Superior temporal gyrus (tissue), 1 donor: ENCODE results near the gene NUBP2.
"Not testable (repeated sequence)": the region's sequence is repeated elsewhere in the genome, so short reads cannot be mapped to it uniquely, and the experiment has no call there.

Source experiments
- DNase-seq: peaks from one replicate; pipeline ENCODE4 v3.0.0-alpha.2; 2016; ENCODE audit errors: extremely low spot score

The NUBP2 gene

DNA sequence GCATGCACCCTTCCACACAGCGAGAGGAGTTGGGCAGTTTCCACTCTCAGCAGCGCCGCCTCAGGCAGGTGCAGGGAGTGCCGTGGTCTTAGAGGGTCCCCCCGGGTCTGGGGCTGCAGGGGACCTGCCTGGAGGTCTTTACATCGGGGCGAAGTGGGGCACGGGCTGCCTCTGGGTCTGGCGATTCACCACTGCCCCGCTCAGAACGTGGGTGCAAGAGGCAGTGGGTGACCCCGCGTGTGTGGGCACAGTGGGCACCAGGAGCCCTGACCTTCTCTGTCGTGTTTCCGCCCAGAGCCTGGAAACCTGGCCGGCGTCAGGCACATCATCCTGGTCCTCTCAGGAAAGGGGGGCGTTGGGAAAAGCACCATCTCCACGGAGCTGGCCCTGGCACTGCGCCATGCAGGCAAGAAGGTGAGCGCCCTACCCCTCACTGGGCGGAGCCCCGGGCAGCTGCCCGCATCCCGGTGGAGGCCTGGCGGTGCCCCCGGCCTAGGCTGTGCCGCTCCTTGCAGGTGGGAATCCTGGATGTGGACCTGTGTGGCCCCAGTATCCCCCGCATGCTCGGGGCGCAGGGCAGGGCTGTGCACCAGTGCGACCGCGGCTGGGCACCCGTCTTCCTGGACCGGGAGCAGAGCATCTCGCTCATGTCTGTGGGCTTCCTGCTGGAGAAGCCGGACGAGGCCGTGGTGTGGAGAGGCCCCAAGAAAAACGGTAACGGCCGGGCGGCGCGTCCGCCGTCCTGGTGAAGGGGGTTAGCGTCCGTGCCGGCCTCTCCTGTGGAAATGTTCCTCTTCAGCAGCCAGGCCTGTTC lies 3.7 kb downstream of the NUBP2 start:
- DNase-seq = no peak

DNA sequence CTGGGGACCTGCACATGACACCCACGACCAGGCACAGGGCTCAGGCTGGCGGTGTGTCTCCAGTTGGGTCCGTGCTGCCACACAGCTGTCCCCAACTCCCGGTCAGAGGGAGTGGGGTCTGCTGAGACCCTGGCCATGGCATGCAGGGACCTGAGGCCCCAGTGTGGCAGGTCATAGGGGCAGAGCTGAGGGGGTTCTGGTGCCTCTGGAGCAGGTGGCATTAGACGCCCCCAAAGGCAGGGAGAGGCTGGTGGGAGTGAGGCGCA lies 4.2 kb downstream of the NUBP2 start:
- no peak for DNase-seq

- no peak for DNase-seq
Measured at GRCh38 chr16:1787322-1788094, 4.7 kb downstream of the NUBP2 start.

- no peak for DNase-seq
Measured at GRCh38 chr16:1788095-1788707, 5.4 kb downstream of the NUBP2 start.

DNA sequence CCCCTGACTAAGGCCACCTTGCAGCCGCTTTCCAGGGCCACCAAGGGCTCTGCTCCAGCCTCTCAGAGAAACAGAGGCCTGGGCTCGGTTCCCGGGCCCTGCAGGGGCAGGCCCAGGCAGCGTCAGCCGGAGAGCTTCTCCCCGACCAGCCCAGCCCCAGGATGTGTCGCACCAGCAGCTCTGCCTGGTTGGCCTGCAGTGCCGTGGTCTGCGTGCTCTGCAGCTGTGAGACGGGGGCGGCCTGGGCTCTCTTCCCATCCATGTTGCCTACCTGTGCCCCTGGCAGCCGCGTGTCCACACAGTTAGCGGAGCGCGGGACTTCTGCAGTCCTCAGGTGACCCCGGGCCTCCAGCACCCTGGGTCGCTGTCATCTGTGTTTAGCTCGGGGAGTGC lies 5.9 kb downstream of the NUBP2 start:
- DNase-seq = no peak

DNA sequence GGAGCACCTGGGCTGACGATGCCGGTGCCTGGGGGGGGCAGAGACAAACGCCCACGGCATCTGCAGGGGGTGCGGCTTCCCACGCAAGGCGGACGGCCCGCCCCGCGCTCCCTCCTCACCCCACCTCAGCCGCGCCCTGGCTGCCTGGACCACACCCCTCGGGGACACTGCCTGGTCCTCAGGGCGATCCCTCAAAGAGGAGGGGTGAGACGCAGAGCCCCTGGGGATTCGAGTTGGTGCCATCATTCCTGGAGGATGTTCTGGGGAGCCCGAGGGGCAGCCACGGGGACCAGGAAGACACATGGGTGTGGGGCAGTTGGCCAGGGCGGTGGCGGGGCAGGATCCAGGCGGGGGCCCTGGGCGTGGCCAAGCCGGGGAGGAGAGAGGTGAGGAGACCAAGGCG lies 6.9 kb downstream of the NUBP2 start:
- DNase-seq = no peak

DNA sequence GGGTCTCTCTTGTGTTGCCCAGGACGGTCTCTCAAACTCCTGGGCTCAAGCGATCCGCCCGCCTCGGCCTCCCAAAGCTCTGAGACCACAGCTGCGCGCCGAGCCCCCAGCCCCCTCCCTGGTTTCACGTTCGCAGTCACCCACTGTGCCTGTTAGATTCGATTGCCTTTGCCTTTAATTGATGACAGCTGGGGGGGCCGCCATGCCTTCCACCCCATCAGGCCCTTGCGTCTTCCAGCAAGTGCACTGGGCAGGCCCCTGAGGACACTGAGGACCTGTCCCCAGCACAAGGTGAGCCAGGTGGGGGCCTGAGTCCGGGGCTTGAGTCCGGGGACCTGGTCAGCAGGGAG lies 7.5 kb downstream of the NUBP2 start:
- DNase-seq = no peak

DNA sequence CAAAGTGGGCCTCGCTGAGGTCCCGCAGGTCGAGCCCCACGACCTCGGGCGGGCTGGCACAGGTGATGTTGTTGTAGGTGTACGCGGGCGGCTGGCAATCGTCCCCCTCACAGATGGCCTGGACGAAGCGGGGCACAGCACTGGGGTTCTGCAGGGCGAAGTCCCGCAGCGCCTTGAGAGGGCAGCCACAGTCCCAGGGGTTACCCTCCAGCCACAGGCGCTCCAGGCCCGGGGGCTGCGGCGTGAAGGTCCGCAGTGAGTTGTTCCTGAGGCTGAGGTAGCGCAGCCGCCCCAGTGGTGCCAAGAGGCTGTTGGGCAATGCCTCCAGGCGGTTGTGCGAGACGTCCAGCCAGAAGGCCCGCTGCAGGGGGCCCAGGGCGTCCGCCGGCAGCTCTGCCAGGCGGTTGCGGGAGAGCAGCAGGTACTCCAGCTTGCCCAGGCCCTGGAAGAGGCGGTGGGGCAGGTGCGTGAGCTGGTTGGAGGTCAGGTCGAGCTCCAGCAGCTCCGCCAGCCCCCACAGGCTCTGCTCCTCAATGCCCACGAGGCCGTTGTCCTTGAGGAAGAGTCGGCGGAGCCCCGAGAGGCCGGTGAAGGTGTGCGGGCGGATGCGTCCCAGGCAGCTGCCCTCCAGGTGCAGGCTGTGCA lies 8.0 kb downstream of the NUBP2 start:
- DNase-seq = no peak

GRCh38 chr16:1791256-1791942 lies 8.6 kb downstream of the NUBP2 start:
- no peak for DNase-seq

DNA sequence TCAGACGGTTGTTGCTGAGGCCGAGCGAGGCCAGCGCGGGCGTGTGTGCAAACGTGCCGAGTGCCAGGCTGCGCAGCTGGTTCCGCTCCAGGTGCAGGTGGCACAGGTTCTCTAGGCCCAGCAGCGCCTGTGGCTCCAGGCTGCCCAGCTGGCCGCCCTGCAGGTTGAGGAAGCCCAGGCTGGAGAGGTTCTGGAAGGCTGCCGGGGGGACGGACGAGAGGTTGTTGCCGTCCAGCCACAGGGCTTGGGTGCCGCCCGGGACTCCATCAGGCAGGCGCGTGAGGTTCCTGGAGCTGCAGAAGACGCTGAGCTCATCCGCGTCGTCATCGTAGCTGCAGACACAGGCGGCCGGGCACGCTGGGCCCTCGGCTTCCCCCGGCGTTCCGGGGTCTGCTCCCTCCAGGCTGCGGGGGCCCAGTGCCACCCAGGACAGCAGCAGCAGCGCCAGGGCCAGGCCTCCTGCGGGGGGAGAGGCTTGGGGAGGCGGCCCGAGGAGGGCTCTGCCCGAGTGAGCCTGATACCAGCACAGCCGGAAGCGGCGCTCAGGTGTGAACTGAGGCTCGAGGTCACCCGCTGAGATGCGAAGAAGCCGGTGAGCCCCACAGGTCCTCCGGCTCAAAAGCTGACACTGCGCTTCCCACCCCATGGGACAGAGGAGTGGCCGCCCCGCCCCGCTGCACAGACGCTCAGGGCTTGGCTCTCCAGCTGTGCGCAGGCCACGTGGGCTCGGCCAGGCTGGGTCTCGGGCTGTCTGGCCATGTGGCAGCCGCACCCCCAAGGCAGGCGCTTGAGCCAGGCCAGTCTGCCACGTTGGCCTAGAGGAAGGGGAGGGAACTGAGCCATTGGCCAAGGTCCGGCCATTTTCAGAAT lies 9.4 kb downstream of the NUBP2 start:
- DNase-seq = no peak

DNA sequence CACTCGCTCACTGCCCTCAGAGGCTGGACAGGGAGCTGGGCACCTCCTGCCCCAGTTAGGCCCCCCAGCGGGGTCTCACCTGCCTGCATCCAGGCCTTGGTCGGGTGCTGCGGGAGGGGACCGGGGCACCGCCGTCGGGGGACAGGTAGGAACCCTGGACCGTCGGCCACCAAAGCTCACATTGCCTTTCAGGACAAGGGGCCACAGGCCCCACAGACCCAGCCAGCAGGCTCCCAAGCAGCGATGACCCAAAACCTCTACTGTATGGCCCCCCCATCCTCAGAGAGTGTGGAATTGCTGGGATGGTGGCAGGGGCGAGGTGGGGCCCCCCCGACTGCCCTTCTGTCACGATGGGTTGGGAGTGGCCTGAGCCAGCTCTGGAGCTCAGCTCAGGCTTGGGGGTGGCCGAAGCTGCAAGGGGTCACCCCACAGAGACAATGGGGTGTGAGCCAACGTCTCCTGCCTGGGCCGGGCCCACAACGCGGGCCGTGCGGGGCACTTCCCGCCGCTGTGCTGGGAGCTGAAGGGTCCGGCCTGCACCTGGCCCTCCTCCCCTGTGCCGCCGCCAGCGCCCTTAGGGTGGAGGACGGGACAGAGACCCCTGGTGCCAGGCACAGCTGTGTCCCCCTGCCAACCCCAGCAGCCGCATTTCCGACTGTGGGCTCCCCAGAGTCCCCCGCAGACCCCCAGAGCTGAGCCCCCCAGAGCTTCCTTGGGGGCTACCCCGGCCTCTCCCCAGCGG lies 10.2 kb downstream of the NUBP2 start:
- DNase-seq = no peak

- DNase-seq = no peak
Measured at GRCh38 chr16:1793578-1794220, 10.9 kb downstream of the NUBP2 start, which contains the start of gene IGFALS. TSS of gene IGFALS (minus strand) at chr16:1793705. CDS start at chr16:1793652, 53 bp downstream.

DNA sequence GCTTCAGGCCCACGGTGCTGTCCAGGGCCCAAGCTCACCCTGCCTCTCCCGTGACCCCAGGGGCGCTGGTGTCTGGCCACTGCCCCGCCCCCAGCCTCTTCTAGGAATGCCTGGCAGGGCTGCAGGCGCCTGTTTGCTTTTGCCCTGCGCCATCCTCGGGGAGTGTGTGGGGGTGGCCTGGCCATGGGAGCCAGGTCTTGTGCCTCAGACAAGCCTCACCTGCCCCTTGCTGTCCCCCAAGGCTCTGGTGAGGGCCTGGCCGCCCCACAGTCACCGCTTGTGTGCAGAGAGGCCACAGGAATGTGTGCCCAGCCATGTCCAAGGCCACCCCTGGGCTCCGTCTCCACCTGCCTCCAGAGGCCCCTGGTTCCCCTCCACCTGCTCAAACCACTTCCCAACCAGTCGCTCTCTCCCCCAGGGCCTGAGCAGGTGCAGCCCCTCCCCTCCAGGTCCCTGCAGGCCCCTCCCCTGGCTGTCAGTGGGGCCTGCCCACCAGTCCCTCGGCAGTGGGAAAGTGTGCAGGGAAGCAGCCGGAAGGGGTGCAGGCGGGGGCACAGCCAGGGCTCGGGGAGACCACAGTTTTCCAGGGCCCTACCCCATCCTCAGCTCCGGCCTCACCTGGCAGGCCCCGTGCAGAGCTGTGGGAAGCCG lies 11.6 kb downstream of the NUBP2 start:
- DNase-seq = no peak

GRCh38 chr16:1794908-1795666 lies 12.3 kb downstream of the NUBP2 start:
- no peak for DNase-seq

GRCh38 chr16:1799263-1799662 lies 16.5 kb downstream of the NUBP2 start:
- not testable (repeated sequence) for DNase-seq

GRCh38 chr16:1800701-1801100 lies 17.9 kb downstream of the NUBP2 start:
- DNase-seq = no peak

DNA sequence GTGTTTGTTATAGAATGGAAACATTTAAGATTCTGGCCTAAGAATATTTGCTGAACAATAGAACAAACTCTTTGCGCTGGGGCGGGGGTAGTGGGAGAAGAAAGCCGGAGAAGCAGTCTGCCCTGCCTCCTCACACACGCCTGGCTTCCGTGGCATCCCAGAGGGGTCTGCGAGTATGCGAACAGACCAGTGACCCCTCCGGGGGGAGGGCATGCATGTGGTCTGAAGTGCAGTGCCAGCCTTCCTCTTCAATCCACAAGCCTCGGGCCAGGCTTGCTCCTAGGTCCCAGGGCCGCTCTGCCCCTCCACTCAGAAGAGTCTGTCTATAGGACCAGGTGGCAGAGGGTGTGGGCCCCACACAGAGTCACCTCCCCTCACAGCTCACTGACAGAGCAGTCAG lies 24.9 kb downstream of the NUBP2 start:
- no peak for DNase-seq

DNA sequence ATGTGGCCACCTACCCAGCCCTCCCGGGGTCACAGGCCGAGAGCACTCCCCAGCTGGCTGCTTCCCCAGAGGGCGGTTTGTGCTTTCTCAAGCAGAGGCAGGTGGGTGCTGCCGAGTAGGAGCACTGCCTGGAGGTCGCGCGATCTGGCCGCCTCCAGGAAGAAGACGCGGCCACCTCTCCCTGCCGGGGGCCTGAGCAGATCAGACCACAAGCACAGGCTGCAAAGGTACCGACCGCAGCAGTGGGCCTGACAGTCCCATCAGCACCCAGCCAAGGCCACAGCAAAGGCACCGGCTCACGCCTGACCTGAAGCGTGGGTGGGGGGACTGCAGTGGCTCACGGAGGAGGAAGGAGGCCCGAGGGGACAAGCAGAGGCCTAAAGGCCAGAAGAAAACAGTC lies 25.9 kb downstream of the NUBP2 start:
- DNase-seq = no peak
